ENCODE results near the gene CACUL1.

Gene CACUL1

DNA sequence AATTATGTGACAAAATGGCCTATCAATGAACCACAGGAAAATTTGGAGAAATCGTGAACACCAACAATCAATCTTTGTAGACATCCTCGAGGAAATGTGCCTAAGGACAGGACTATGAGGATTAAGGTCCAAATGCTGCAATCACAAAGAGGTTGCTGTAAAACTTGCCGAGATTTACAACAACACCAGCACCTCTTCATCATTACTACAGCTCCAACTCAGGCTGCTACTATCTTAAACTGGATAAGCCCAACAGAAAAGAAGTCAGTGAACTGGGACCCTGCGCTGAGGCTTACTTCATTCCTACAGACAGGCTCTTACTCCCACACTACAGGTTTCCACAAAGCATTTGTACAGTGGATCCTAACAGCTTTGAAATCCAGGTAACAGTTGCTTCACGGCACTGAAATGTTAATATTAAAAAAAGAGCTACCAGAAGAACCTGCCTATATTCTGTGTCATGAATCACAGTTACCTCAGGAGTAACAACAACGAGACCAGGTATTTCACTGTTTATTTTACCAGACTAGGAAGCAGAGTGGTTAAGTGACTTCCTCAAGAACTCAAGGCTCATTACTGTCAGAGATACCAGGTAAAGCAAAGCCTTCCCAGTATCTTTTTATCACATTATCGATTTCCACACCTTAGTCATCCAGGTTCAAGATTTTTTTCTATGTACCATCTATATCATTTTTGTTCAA is 23.9 kb downstream of the CACUL1 start:
- DNase-seq, result no peak

DNA sequence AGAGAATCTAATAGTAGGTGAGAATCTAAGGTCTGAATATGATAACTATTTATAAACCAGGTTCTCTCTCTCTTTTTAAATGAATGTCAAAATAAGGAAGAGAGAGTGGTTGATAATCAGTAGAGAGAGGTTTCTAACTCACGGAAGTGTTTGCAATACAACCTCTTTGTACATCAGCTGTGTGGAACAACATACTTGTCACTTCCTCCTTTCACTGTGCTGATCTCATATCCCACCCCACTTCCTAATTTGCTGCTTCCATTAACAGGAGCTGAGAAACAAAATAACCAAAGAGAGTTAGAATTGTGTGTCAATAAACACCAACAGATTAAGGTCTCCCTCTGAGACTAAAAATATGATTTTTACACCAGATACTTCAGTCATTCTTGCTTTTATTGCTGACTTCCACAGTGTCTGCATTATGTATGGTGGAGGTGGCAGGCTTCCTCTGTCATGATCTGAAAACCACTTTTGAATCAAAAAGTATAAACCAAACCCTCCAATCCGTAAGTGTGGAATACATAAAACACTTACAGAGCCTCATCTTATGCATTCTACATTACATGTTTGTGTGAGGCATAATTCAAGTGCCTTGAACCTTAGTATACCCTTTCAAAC is 25.0 kb downstream of the CACUL1 start:
- no peak for DNase-seq

DNA sequence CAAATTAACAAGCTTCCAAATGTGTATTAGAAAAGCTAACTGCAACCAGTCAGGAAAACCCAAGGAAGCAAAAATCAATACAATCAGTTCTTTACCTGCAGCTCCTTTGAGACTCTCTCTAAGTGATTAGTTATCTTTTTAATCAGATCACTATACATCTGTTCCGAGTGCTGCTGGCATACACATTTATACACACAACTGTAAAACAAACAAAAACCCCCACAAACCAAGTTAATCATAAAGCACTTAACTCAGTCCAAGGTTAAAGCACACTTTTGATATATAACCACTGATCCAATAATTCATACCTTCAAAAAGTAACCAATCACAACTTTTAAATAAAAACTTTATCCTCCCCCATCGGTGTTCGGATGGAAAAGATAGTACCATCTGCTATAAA is 25.6 kb downstream of the CACUL1 start:
- DNase-seq, result peak; percentile 4

DNA sequence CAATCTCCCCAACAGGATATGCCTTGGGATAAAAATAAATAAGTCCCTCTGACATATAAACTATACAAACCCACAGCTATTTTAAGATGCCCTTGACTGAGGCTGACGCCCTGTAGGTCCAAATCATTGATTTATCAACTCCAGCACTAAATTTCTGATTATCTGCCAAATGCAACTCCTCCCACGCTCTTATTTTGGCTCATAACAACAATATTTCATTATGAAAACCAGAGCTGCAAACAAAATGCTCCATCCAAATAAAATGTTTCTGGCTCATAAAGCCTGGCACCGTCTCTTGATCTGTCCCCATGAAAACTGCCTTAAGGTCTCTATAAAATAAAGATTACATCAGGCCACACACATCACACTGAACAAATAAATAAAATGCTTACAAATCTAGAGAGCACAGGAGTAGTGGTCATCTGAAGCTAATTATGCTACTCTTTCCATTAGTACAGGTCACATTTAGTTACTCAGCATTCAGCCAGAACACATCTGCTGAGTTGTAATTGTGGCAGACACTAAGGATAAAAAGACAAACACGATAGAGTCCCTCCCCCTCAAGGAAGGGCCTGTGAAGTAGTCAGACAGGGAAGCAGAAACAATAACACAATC is 28.8 kb downstream of the CACUL1 start:
- no peak for DNase-seq

DNA sequence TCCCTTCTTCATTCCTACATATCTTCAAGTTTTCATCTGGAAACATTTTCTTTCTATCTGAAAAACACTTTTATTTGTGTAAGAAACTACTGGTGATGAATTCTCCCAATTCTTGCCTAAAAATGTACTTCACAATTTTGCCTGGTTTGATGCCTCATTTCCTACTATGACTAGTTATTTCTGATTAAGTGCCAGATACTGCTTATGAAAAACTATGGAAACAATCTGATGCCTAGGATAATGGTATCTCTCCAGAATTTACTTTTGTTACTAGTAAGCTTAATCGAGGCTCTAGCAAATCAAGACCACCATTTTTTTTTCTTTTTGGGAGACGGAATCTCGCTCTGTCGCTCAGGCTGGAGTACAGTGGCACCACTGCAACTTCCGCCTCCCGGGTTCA is 31.3 kb downstream of the CACUL1 start:
- no peak for DNase-seq

DNA sequence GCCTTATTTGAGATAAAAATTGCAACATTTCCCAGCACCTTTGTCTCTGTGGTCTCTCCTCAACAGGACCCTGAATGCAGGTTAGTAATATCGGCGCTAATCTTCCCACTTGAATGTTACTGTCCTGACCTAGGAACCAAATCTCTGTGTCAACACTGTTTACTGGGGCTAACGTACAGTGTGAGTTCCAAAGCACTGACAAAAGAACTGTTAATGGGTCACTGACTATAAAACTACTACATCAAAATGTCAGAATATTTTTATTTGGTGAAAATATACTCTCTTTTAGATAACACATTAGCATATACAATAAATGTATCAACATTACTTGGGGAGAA is 33.3 kb downstream of the CACUL1 start:
- no peak for DNase-seq

DNA sequence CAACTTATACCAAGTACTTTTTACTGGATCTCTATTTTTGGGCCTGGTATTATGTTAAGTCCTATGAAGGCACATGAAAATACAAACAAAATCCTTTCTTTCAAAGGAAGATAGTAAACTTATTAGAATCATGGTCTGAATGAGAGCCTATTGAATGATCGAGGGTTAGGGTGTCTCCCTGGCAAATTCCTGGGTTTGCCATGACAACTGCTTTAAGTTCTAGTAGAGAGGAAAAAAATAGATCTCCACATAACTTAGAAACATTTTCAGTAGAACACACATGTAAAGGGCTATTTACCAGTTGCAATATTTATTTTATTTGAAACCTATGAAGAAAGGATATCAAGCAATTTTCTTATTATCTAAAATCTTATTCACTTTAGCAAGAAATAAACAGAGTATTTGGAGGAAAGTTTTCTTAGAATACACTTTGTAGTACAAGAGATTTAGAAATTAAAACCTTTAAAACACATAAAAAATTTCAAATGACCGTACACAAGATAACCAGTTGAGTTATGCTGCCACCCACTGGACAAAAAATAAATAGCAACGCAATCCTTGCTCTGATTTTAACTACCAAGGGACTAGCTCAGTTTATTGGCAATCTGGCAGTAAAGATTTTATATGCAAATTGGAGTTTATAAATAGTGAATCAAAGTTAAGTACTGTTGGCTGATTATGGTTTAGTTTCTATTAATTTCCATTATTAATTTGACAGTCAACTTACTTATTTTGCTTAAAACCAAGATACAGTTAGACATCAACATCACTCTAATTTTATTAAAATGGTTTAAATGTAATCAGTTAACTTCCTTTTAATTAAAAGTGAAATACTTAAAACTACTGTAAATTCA is 33.9 kb downstream of the CACUL1 start:
- DNase-seq, result peak; percentile 49

DNA sequence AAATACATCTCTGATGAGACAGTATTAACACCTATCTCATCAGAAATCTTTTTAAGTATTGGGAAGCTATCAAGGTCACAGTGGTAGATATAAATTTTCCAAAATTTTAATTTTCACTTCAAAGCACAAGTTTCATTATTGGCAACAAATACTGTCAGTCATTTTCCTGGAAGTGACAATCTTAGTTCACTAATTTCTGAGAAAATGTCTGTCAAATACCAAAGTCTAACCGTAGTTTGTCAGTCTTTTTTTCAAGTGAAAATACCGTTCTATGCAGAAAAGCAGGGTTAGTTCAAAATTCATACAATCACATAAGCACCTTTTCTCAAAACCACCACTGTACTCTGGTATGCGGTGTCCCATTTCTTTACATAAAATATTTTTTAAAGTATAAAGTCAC is 40.4 kb downstream of the CACUL1 start:
- no peak for DNase-seq

DNA sequence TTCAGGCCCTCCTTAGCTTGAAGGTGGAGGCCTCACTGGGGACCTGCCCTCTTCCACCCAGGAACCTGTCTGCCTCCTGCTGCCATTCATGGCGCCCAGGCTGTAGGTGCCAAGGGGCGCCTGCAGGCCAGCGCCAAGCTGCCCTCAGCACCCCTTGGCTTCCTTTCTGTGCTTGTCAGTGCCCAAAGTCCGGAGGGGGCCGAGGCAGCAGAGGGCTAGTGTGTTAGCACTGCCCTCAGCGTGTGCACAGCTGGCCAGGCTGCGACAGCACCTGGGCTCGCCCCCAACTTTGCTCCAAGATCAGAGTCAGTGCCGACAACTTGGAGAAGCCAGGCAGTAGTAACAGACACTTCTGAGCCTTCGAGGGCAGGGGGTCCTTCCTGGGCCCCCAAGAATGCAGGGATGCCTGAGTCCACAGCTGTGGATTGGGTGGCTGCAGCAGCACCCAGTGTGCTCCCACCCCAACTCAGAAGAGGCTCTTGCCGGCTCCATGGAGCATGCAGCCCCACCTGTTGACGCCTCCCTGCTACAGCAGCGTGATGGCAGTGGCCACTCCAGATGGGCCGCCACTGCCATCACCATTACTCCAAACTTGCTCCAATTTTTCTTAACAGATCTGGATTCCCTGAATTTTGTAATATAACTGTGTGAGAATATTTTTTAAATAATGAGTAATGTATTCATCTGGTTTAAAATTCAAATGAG is 41.7 kb downstream of the CACUL1 start:
- no peak for DNase-seq

DNA sequence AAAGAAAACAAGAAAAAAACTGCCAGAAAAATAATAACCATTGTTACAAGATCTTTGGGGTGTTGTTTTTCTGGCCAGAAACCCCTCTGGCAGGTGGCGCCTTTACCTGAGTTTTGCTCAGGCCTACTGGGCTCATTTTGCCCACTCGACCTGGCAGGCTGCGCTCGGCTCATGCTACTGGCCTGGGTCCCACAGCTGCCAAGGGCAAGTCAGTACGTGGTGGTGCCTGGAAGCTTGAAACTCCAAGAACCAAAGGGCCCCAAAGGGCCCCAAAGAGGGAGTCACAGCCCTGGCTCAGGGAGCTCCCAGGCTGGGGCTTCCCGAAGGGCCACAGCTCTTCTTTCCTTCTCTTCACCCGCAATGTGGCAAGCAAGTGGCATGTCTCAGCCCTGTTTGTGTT is 42.7 kb downstream of the CACUL1 start:
- no peak for DNase-seq

DNA sequence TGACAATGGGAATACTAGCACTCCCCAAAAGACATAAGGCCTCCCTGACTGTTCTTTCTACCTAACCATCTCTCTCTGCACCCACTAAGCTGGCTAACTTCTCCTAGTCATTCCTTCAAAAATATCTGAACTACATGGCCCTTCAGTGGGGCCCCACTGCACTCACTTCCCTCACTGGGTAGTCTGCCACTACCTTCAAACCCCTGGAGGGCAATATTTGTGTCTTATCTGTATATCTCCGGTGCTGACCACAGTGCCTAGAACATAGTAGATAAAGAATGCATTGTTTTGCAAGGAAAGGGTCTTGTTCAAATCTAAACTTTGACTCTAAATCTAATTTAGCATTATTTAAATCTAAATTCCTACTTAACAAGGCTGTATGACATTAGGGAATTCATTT is 44.3 kb downstream of the CACUL1 start:
- DNase-seq, result no peak

DNA sequence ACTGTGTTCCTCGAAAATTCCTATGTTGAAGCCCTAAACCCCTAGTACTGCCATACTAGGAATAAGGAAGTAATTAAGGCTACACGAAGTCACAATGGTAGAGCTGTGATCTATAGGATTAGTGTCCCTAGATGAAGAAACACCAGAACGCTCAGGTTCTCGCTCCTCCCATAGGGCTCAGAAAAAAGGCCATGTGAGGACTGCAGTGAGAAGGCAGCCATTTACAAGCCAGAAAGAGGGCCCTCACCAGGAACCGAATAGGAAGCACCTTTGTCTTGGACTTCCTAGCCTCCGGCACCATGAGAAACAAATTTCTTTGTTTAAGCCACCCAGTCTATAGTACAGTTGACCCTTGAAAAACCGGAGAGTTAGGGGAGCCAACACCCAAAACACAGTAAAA is 46.2 kb downstream of the CACUL1 start:
- DNase-seq, result no peak

DNA sequence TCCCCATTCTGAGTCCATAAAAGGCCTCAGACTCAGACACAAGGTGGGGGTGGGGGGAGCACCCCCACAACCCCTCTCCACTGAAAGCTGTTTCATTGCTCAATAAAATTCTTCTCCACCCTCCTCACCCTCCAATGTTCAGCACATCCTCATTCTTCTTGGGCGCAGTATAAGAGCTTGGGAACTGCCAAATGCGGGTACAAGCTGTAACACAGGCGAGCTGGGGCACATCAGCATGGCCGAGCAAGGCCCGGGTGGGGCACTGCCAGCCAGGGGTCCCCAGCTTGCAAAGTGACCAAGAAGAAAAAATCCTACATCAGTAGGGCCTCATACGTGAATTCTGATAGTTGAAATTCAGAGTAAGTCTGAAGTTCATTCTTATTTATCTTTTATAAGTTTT is 50.1 kb downstream of the CACUL1 start:
- DNase-seq, result no peak

DNA sequence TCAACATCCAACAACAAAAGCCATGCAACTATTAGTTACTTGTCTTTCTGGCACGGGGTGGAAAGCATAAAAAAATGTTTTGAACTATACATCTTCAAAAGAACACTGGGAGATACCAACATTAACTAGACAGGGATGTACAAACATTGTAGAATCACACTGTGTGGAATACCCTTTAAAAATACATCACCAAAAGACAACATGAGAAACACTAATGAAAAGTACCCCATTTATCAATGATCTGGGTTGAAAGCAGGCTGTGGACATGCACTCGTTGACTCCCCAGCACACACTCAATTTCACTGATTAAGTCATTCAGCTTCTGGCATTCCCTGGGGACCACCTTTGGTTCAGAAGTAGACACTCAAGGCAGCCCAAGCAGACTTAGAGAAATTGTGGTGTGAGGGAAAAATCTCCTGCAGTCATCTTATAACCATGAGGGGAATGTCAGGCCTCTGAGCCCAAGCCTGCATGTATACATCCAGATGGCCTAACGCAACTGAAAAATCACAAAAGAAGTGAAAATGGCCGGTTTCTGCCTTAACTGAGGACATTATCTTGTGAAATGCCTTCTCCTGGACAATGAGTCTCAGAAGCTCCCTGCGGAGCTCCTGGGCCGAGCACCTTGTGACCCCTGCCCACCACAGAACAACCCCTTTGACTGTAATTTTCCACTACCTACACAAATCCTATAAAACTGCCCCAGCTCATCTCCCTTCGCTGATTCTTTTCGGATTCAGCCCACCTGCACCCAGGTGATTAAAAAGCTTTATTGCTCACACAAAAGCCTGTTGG is 53.0 kb downstream of the CACUL1 start:
- peak; percentile 21 for DNase-seq

DNA sequence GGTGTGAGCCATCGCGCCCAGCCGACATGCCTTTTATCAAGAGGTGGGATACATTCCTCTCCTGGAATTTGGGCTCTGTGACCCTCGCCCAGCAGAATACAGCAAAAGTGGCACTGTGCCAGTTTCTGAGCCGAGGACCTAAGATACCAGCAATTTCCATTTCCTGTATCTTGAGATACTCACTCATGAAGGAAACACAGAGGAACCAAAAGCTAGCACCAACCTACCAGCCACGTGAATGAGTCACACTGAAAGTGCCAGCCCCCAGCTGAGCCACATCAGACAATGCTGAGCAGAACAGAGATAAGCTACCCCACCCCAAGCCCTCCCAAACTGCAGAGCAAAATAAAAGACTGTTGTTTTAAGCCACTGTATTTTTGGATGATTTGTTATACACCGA is 56.3 kb downstream of the CACUL1 start:
- DNase-seq, result no peak

DNA sequence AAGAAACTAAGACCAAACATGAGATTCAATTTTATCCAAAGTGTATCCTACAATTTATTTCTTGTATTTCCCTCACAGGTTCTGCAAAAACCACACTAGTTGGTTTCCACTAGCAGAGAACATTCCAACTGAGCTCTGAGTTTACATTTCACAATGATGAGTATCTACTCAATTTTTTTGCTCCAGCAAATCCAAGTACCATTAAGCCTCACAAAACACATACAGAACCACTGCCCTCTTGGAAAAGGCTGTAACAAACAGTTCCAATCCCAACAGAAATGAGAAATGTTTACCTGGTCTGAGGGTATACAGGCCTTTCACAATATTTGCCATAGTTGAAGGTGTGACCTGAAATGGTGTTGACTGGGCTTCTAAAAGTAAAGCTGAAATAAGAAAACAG is 59.9 kb downstream of the CACUL1 start:
- DNase-seq, result no peak

DNA sequence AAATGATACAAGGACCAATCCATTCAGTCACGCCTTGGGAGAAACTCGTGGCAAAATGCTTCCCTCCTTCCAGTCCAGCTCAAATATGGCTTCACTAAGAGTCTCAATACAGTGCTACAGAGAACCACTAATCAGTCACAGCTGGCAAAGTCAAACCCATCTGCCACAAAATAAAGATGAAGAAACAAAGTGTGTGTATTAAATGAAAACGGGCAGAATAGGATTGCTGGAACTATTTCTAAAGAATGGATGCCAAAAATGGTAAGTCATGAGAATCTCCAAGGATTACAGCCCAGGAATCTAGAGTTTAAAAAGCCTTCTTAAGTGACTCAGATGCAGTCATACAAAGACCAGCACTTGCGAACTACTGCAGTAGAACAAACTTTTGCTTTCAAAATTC is 61.9 kb downstream of the CACUL1 start:
- DNase-seq, result peak; percentile 19

DNA sequence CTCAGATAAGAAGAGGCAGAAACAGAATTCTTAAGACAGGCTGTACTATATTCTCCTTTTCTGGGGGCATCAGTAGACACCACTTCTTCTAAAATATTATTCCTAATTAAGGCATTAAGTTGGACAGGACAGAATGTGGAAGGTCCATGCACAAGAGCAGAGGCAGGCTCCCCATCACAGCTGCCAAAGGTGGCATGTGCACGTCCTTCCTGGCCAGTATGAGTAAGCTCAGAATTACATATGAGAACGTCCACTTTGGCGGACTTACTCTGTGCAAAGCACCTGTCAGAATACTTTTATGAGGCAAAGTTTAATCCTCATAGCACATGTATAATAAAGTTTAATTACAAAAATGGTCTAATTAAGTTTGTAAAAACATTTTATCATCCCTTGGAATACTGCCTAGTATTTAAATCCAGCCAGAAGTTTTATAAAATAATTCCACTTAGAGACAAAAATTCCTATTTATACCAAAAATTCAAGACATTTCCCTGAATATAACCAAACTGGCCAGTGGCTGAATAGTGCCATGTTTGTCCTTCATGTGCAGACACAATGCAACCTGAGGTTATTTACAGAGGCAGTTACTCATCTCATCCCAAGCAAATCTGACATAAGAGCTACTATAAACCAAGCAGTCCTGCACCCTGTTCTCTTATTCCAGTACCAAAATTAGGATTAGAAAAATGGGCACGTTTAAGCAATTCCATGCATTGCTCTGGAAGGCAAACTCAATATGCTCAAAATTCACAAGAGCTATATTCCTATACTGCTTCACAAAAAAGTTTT is 65.5 kb downstream of the CACUL1 start:
- no peak for DNase-seq

DNA sequence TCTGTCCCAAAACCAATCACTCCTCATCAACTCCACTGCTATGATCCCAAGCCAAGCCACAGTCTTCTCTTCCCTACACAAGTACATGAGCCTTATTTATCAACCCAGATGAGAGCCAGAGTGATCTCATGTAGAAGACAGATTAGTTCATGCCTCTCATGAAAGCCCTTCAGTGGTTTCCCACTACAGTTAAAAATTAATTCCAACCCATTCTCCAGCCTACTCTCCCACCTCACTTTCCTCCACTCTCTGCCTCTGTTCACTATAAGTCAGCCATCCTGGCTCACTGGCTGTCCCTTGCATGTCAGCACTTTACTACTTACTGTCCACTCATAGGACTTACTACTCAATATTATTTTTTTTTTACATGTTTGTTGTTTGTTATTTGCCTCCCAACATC is 67.3 kb downstream of the CACUL1 start:
- DNase-seq, result no peak

DNA sequence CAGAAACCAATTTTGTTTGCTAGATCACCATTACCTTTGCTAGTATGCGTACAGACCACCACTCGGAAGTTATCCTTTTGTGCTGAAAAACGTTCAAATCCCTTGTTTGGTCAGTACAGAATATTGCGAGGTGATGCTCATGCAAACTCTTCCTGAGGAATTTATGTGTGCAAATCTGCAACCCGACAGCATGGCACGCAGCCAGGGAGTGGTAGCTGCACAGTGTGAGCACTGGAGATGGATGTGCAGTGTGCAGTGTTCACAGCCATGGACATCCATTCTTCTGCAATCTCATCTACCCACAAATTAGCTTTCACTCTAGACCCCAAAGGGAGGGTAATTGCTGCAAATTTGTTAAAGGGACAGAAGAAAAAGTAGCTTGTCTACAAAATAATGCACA is 72.2 kb downstream of the CACUL1 start:
- no peak for DNase-seq

DNA sequence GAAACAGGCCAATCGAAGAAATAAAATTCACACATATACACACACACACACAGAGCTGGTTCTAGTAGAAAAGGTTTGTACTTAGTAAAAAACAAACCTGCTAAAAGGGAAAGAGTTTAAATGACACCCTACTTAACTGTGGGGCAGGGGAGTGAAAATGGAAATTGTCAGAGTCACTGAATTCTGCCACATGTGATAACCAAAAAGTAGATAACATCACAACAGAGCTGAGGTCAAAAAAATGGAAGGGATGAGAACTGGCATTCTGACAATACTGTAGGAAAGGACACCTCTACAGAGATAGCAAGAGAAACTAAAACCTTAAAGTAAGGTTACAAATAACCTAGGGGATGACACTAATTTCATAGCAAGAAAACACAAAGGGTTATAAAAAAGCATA is 74.6 kb downstream of the CACUL1 start:
- DNase-seq, result no peak

Measured in NCI-H2171 treated with DMSO at 0.1 percent for 48 hours (cell line).